CD4-positive, CD25-positive, alpha-beta regulatory T cell (primary cell): Measurements from ENCODE around the gene TRUB2. TPM values are rescaled to one million over a fixed set of nuclear protein-coding genes. Genes with fewer than 3 reads are reported as not detected.
"Not testable (repeated sequence)": the region's sequence is repeated elsewhere in the genome, so short reads cannot be mapped to it uniquely, and the experiment has no call there.

Source experiments
- ATAC-seq, 2 donors: fragments of 150-1000 bp; cut with Tn5 transposase; one replicate each; pipeline ENCODE4 v1.10.0; 2021; ENCODE audit warnings: low read depth in 2 of 2, moderate number of reproducible peaks in 2 of 2, moderate library complexity in 1 of 2
- DNase-seq, 3 donors: peaks; one replicate each; pipeline versions ENCODE4 v3.0.0 to v3.0.0-alpha.2; 2012 to 2022; ENCODE audit warnings: mixed read lengths in 1 of 3
- H3K27ac ChIP-seq: one replicate; pipeline ENCODE4 v1.7.0; 2013; ENCODE audit warnings: mild to moderate bottlenecking, low read length; ENCODE audit not compliant: insufficient read depth, poor library complexity, severe bottlenecking
- H3K27me3 ChIP-seq: one replicate; pipeline ENCODE4 v1.7.0; 2013; ENCODE audit warnings: low read length; ENCODE audit not compliant: control insufficient read depth, insufficient read depth
- H3K36me3 ChIP-seq: one replicate; pipeline ENCODE4 v1.7.0; 2013; ENCODE audit warnings: mild to moderate bottlenecking, low read length, moderate library complexity; ENCODE audit not compliant: control insufficient read depth, insufficient read depth
- H3K4me1 ChIP-seq: 2 replicates; pipeline ENCODE4 v1.7.0; 2013; ENCODE audit warnings: mild to moderate bottlenecking, low read length; ENCODE audit not compliant: insufficient read depth, control insufficient read depth, poor library complexity, severe bottlenecking
- H3K4me3 ChIP-seq: one replicate; pipeline ENCODE4 v1.7.0; 2013; ENCODE audit warnings: low read depth, mild to moderate bottlenecking, low read length, moderate library complexity
- H3K9me3 ChIP-seq, 2 experiments: 1 replicate in 1 of 2; 2 replicates in 1 of 2; pipeline ENCODE4 v1.7.0; 2013; ENCODE audit warnings: low read length in 2 of 2, mild to moderate bottlenecking in 1 of 2, moderate library complexity in 1 of 2; ENCODE audit not compliant: control insufficient read depth in 2 of 2
- H3K27ac Mint-ChIP-seq, 3 donors: one replicate each; pipeline ENCODE4 v1.8.0; 2020 to 2022; ENCODE audit warnings: mild to moderate bottlenecking in 3 of 3, mixed read lengths in 3 of 3, moderate library complexity in 2 of 3
- H3K27me3 Mint-ChIP-seq: one replicate; pipeline ENCODE4 v1.8.0; 2022; ENCODE audit warnings: mild to moderate bottlenecking, mixed read lengths
- H3K36me3 Mint-ChIP-seq: one replicate; pipeline ENCODE4 v1.8.0; 2020; ENCODE audit warnings: mixed read lengths
- H3K4me1 Mint-ChIP-seq, 4 donors: one replicate each; pipeline ENCODE4 v1.8.0; 2020 to 2022; ENCODE audit warnings: mixed read lengths in 4 of 4, mild to moderate bottlenecking in 1 of 4
- H3K4me3 Mint-ChIP-seq, 4 donors: one replicate each; pipeline ENCODE4 v1.8.0; 2020 to 2022; ENCODE audit warnings: mild to moderate bottlenecking in 4 of 4, mixed read lengths in 4 of 4, moderate library complexity in 3 of 4
- H3K9me3 Mint-ChIP-seq, 7 donors: one replicate each; pipeline ENCODE4 v1.8.0; 2020 to 2022; ENCODE audit warnings: mixed read lengths in 7 of 7, mild to moderate bottlenecking in 3 of 7, moderate library complexity in 2 of 7
- polyA plus RNA-seq, 4 donors: library from polyadenylated mRNA; unstranded; fragments of 300-500 nt; fragmentation: Illumina TruSeq; gene quantifications; one replicate each; pipeline ENCODE4 v1.2.3, GENCODE V29; 2021
- total RNA-seq: library from RNA; stranded (reverse); gene quantifications from one replicate; pipeline ENCODE4 v1.2.3, GENCODE V29; 2022

The TRUB2 gene
- total and polyA plus RNA-seq, 5 donors from 2014 or later = 8.2 to 26.8 (median 23.5) TPM

GRCh38 chr9:128339761-128340690 is 17.8 kb upstream of the TRUB2 start, which contains the start of gene SLC27A4:
SLC27A4 (plus strand) TSS chr9:128340527; CDS start chr9:128343133, 2,606 bp downstream.
- Histone ChIP-seq H3K4me1 (peaks cover 11% of the 10 kb centered on the region), H3K27ac (peak within 1 kb of the TSS; percentile 67), H3K27me3 (no peaks in the 10 kb centered on the region), H3K4me3 (peak within 1 kb of the TSS; percentile 80), H3K9me3 (no peaks in the 10 kb centered on the region), H3K36me3 (peaks cover 13% of the 10 kb centered on the region)
- peak; percentile 78 to 91 (median 84) for DNase-seq
- Mint-ChIP-seq H3K27me3 (no peaks in the 10 kb centered on the region), H3K4me1 (peaks cover 0 to 14% (median 6%) of the 10 kb centered on the region in 4 donors), H3K4me3 (peak within 1 kb of the TSS; percentile 91 to 98 (median 96)), H3K27ac (peak within 1 kb of the TSS; percentile 61 to 93 (median 93)), H3K9me3 (no peaks in the 10 kb centered on the region), H3K36me3 (peaks cover 4% of the 10 kb centered on the region)
- peak; percentile 94 to 95 for ATAC-seq

GRCh38 chr9:128338852-128339614 is 16.8 kb upstream of the TRUB2 start:
- not testable (repeated sequence) for H3K27ac ChIP-seq, H3K27me3 ChIP-seq, H3K36me3 Mint-ChIP-seq, H3K9me3 Mint-ChIP-seq, H3K27me3 Mint-ChIP-seq, DNase-seq, ATAC-seq, H3K9me3 ChIP-seq, H3K36me3 ChIP-seq, H3K4me3 ChIP-seq
- Mint-ChIP-seq H3K4me3 (peak overlapping the region; percentile 38 to 93 (median 91)), H3K27ac (peak overlapping the region in 2 of 3 donors; percentile 81 to 89), H3K4me1 (peaks cover 0 to 14% (median 6%) of the 10 kb centered on the region in 4 donors)
- H3K4me1 ChIP-seq = peaks cover 11% of the 10 kb centered on the region

GRCh38 chr9:128337936-128338335 is 15.7 kb upstream of the TRUB2 start:
- no peak overlapping the region for H3K4me3 Mint-ChIP-seq
- no peak overlapping the region for H3K4me3 ChIP-seq
- peaks cover 6% of the 10 kb centered on the region for H3K36me3 Mint-ChIP-seq
- no peaks in the 10 kb centered on the region for H3K9me3 ChIP-seq
- H3K4me1 ChIP-seq = peaks cover 11% of the 10 kb centered on the region
- H3K4me1 Mint-ChIP-seq = peaks cover 0 to 14% (median 6%) of the 10 kb centered on the region in 4 donors
- no peaks in the 10 kb centered on the region for H3K27me3 Mint-ChIP-seq
- no peaks in the 10 kb centered on the region for H3K27me3 ChIP-seq
- ATAC-seq (no peak), DNase-seq (no peak)
- no peak overlapping the region for H3K27ac Mint-ChIP-seq
- no peak overlapping the region for H3K27ac ChIP-seq
- H3K36me3 ChIP-seq = peaks cover 4% of the 10 kb centered on the region
- no peaks in the 10 kb centered on the region for H3K9me3 Mint-ChIP-seq

- ATAC-seq (no peak), DNase-seq (no peak)
- peaks cover 0 to 8% (median 0%) of the 10 kb centered on the region in 4 donors for H3K4me1 Mint-ChIP-seq
- H3K36me3 Mint-ChIP-seq = peaks cover 10% of the 10 kb centered on the region
- H3K27ac ChIP-seq = no peak overlapping the region
- no peaks in the 10 kb centered on the region for H3K9me3 Mint-ChIP-seq
- H3K27ac Mint-ChIP-seq = no peak overlapping the region
- H3K27me3 ChIP-seq = no peaks in the 10 kb centered on the region
- H3K36me3 ChIP-seq = peaks cover 2% of the 10 kb centered on the region
- no peaks in the 10 kb centered on the region for H3K27me3 Mint-ChIP-seq
- peak overlapping the region in 1 of 4 donors; percentile 60 for H3K4me3 Mint-ChIP-seq
- no peaks in the 10 kb centered on the region for H3K9me3 ChIP-seq
- H3K4me3 ChIP-seq = no peak overlapping the region
- H3K4me1 ChIP-seq = peaks cover 3% of the 10 kb centered on the region
Observed at GRCh38 chr9:128335914-128336313, 13.7 kb upstream of the TRUB2 start.

- ATAC-seq (no peak), DNase-seq (no peak)
- Histone ChIP-seq H3K36me3 (peaks cover 2% of the 10 kb centered on the region), H3K4me3 (no peak overlapping the region), H3K27me3 (no peaks in the 10 kb centered on the region), H3K27ac (no peak overlapping the region), H3K4me1 (no peaks in the 10 kb centered on the region), H3K9me3 (no peaks in the 10 kb centered on the region)
- Mint-ChIP-seq H3K4me1 (peaks cover 0 to 8% (median 0%) of the 10 kb centered on the region in 4 donors), H3K27ac (no peak overlapping the region), H3K36me3 (peaks cover 10% of the 10 kb centered on the region), H3K4me3 (peak overlapping the region in 1 of 4 donors; percentile 60), H3K9me3 (no peaks in the 10 kb centered on the region), H3K27me3 (no peaks in the 10 kb centered on the region)
Observed at GRCh38 chr9:128335161-128335560, 12.9 kb upstream of the TRUB2 start.

- Mint-ChIP-seq H3K27ac (no peak overlapping the region), H3K4me3 (peak overlapping the region in 1 of 4 donors; percentile 65), H3K9me3 (no peaks in the 10 kb centered on the region), H3K4me1 (peaks cover 0 to 3% (median 0%) of the 10 kb centered on the region in 4 donors), H3K27me3 (no peaks in the 10 kb centered on the region), H3K36me3 (peaks cover 15% of the 10 kb centered on the region)
- Histone ChIP-seq H3K9me3 (no peaks in the 10 kb centered on the region), H3K4me1 (no peaks in the 10 kb centered on the region), H3K27ac (no peak overlapping the region), H3K27me3 (no peaks in the 10 kb centered on the region), H3K4me3 (no peak overlapping the region), H3K36me3 (peaks cover 2% of the 10 kb centered on the region)
- no peak for DNase-seq
- ATAC-seq = no peak
Observed at GRCh38 chr9:128333451-128333869, 11.2 kb upstream of the TRUB2 start.

GRCh38 chr9:128325629-128326028 is 3.4 kb upstream of the TRUB2 start:
- Histone ChIP-seq H3K4me1 (peaks cover 24% of the 10 kb centered on the region), H3K4me3 (no peak overlapping the region), H3K36me3 (peaks cover 10% of the 10 kb centered on the region), H3K27me3 (no peaks in the 10 kb centered on the region), H3K27ac (no peak overlapping the region), H3K9me3 (no peaks in the 10 kb centered on the region)
- H3K27me3 Mint-ChIP-seq = peaks cover 4% of the 10 kb centered on the region
- peaks cover 10 to 38% (median 22%) of the 10 kb centered on the region in 4 donors for H3K4me1 Mint-ChIP-seq
- DNase-seq = no peak
- H3K9me3 Mint-ChIP-seq = peaks cover 0 to 2% (median 0%) of the 10 kb centered on the region in 7 donors
- ATAC-seq = no peak
- peaks cover 13% of the 10 kb centered on the region for H3K36me3 Mint-ChIP-seq
- H3K27ac Mint-ChIP-seq = no peak overlapping the region
- peak overlapping the region in 2 of 4 donors; percentile 47 to 95 for H3K4me3 Mint-ChIP-seq
